Bronchial epithelial cell (primary cell): ENCODE measurements around the gene GAS5. TPM values are rescaled to one million over a fixed set of nuclear protein-coding genes. Genes with fewer than 3 reads are reported as not detected.

Experiments used
- DNase-seq: peaks from one replicate; pipeline ENCODE4 v3.0.0-alpha.2; 2010; ENCODE audit warnings: low read depth
- FAIRE-seq: peaks from 2 replicates; lab custom pipeline; 2011; peaks lifted over from hg19 to GRCh38; lab: Jason Lieb, UNC
- H3K27me3 ChIP-seq: 2 replicates; pipeline ENCODE4 v1.5.1; 2011; ENCODE audit warnings: low read length; ENCODE audit not compliant: control insufficient read depth, insufficient read depth
- H3K36me3 ChIP-seq: 2 replicates; pipeline ENCODE4 v1.5.1; 2011; ENCODE audit warnings: low read length; ENCODE audit not compliant: control insufficient read depth, insufficient read depth
- H3K4me3 ChIP-seq: 2 replicates; pipeline ENCODE4 v1.5.1; 2011; ENCODE audit warnings: mild to moderate bottlenecking, low read depth, low read length, control low read depth
- total RNA-seq: library from RNA; depleted of rRNA; stranded (reverse); fragments of >200 nt; gene quantifications from 2 replicates; pipeline ENCODE4 v1.2.1, GENCODE V29; 2014
- TF ChIP-seq, protein P1 (sequence below): IDR thresholded peaks from 2 replicates; pipeline ENCODE4 v1.5.1; 2011; ENCODE audit warnings: mild to moderate bottlenecking, moderate library complexity, low read length, control low read depth, inconsistent platforms; ENCODE audit not compliant: insufficient read depth, severe bottlenecking

The GAS5 gene
- total RNA-seq, 1 donor from 2014 or later, result 2,584 TPM

GRCh38 chr1:173903827-173904531 is 36.2 kb upstream of the GAS5 start:
- DNase-seq, result no peak
- Histone ChIP-seq H3K27me3 (no peaks in the 10 kb centered on the region), H3K4me3 (no peak overlapping the region), H3K36me3 (no peaks in the 10 kb centered on the region)
- FAIRE-seq, result no peak
- TF ChIP-seq, protein P1, sequence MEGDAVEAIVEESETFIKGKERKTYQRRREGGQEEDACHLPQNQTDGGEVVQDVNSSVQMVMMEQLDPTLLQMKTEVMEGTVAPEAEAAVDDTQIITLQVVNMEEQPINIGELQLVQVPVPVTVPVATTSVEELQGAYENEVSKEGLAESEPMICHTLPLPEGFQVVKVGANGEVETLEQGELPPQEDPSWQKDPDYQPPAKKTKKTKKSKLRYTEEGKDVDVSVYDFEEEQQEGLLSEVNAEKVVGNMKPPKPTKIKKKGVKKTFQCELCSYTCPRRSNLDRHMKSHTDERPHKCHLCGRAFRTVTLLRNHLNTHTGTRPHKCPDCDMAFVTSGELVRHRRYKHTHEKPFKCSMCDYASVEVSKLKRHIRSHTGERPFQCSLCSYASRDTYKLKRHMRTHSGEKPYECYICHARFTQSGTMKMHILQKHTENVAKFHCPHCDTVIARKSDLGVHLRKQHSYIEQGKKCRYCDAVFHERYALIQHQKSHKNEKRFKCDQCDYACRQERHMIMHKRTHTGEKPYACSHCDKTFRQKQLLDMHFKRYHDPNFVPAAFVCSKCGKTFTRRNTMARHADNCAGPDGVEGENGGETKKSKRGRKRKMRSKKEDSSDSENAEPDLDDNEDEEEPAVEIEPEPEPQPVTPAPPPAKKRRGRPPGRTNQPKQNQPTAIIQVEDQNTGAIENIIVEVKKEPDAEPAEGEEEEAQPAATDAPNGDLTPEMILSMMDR, result no peak

- no peak overlapping the region for H3K4me3 ChIP-seq
- DNase-seq, result no peak
- no peak for FAIRE-seq
- no peaks in the 10 kb centered on the region for H3K36me3 ChIP-seq
- H3K27me3 ChIP-seq, result no peaks in the 10 kb centered on the region
- TF ChIP-seq, protein P1, result no peak
Measured at GRCh38 chr1:173900992-173901391, 33.2 kb upstream of the GAS5 start.

- TF ChIP-seq, protein P1, result no peak
- H3K36me3 ChIP-seq, result no peaks in the 10 kb centered on the region
- no peak for FAIRE-seq
- H3K27me3 ChIP-seq, result no peaks in the 10 kb centered on the region
- no peak for DNase-seq
- no peak overlapping the region for H3K4me3 ChIP-seq
Measured at GRCh38 chr1:173900427-173900826, 32.6 kb upstream of the GAS5 start.

DNA sequence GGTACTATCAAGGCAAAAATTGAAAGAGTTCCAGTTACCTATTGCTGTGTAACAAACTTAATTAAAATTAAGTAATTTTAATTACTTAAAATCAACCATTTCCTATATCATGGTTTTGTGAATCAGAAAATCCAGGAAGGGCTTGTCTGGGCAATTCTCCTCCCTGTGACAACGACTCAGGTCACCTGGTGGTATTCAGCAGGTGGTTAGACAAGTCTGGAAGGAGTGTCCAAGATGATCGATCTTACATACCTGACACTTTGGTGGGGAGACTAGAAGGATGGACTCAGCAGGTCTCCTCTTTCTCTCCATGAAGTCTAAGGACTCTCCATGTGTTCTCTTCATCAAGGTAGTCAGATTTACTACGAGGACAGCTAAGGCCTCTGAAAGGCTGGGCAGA is 26.4 kb upstream of the GAS5 start:
- FAIRE-seq (no peak), DNase-seq (peak; percentile 44)
- Histone ChIP-seq H3K27me3 (no peaks in the 10 kb centered on the region), H3K36me3 (no peaks in the 10 kb centered on the region), H3K4me3 (no peak overlapping the region)
- TF ChIP-seq, protein P1, result no peak

DNA sequence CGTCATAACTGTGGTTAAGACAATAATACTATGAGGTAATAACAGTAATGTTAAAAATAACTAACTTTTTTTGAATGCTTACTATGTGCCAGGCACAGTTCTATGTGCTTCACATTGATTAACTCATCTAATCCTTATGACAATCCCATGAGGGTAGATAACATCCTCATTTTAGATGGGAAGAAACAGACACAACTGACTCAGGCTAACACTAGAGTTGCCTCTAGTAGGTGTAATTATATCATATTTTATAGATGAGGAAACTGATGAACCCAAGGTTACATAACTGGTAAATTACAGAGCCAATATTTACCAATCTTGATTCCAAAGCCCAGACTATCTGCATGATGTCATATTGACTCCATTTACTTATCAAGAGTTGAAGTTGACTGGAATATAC is 25.8 kb upstream of the GAS5 start:
- FAIRE-seq (no peak), DNase-seq (peak; percentile 30)
- Histone ChIP-seq H3K36me3 (no peaks in the 10 kb centered on the region), H3K4me3 (no peak overlapping the region), H3K27me3 (no peaks in the 10 kb centered on the region)
- TF ChIP-seq, protein P1, result no peak

DNA sequence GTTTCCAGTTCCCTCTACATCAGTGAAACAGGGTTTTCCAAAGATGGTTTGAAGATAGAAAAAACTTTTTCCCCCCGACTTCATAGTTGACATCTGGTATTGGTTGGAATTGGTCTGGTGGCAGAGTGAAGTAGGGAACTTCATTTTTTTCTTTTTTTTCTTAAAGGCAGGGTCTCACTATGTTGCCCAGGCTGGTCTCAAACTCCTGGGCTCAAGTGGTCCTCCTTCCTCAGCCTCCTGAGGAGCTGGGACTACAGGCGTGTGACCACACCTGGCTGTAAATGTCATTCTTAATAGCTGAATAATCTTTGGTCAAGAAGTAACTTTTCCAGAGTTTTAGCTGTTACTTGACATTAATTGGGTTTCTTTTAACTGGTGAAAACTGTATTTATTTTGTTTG is 22.1 kb upstream of the GAS5 start:
- Histone ChIP-seq H3K27me3 (no peaks in the 10 kb centered on the region), H3K36me3 (no peaks in the 10 kb centered on the region), H3K4me3 (no peak overlapping the region)
- TF ChIP-seq, protein P1, result no peak
- FAIRE-seq (no peak), DNase-seq (no peak)
